ENCODE results near the gene PAN3. TPM values are rescaled to one million over a fixed set of nuclear protein-coding genes. Genes with fewer than 3 reads are reported as not detected.

PAN3 gene
- total and polyA plus RNA-seq, 2 experiments from 2014 or later: 27.4 to 58.2 TPM

- peaks cover 22% of the 10 kb centered on the region for H3K36me3 ChIP-seq (ENCODE audit: insufficient read depth)
- TF ChIP-seq EZH2phosphoT487 (IDR thresholded peaks at IDR 0.05; ENCODE audit: unreplicated experiment): no peak
- DNase-seq (ENCODE audit: low spot score) (no peak), ATAC-seq (no peak)
- H3K79me2 ChIP-seq (replicated peaks; ENCODE audit: insufficient read depth): no peaks in the 10 kb centered on the region
- no peaks in the 10 kb centered on the region for H3K27me3 Mint-ChIP-seq (ENCODE audit: insufficient read depth, low read depth, poor library complexity)
- no peaks in the 10 kb centered on the region for H3K9me3 Mint-ChIP-seq
- no peaks in the 10 kb centered on the region for H3K27me3 ChIP-seq (ENCODE audit: insufficient read depth)
- no peaks in the 10 kb centered on the region for H3K4me1 ChIP-seq (ENCODE audit: insufficient read depth)
- no peak overlapping the region for H3K4me3 Mint-ChIP-seq
- no peaks in the 10 kb centered on the region for H4K20me1 ChIP-seq (replicated peaks; ENCODE audit: insufficient read depth)
- H3K4me3 ChIP-seq: no peak overlapping the region
- no peaks in the 10 kb centered on the region for H3F3A ChIP-seq (replicated peaks; ENCODE audit: low read depth)
- H3K9me2 ChIP-seq (ENCODE audit: insufficient read depth): no peaks in the 10 kb centered on the region
- H3K27ac Mint-ChIP-seq: no peak overlapping the region
- H3K36me3 Mint-ChIP-seq (ENCODE audit: low read depth): peaks cover 29% of the 10 kb centered on the region
- H2AFZ ChIP-seq: no peak overlapping the region
- no peak overlapping the region for H3K4me2 ChIP-seq
- no peak overlapping the region for H3K27ac ChIP-seq (ENCODE audit: low read depth)
- H3K4me1 Mint-ChIP-seq: no peaks in the 10 kb centered on the region; the same call in 2 of the 3 replicates
Observed at GRCh38 chr13:28336193-28336657, 197.9 kb downstream of the PAN3 start.

GRCh38 chr13:28337166-28338005, 199.0 kb downstream of the PAN3 start:
- H3K4me3 Mint-ChIP-seq: no peak overlapping the region
- peaks cover 22% of the 10 kb centered on the region; the same call in 1 of the 2 replicates for H3K36me3 ChIP-seq (ENCODE audit: insufficient read depth)
- no peak overlapping the region for H3K4me2 ChIP-seq
- no peaks in the 10 kb centered on the region for H3K4me1 ChIP-seq (ENCODE audit: insufficient read depth)
- no peaks in the 10 kb centered on the region; the same call in 2 of the 3 replicates for H3K4me1 Mint-ChIP-seq
- no peak overlapping the region for H3K27ac ChIP-seq (ENCODE audit: low read depth)
- no peaks in the 10 kb centered on the region for H4K20me1 ChIP-seq (replicated peaks; ENCODE audit: insufficient read depth)
- no peak for ATAC-seq
- no peak for TF ChIP-seq ZNF462 (CRISPR knock-in tag; IDR thresholded peaks at IDR 0.05)
- TF ChIP-seq ZNF114 (CRISPR knock-in tag; IDR thresholded peaks at IDR 0.05): no peak
- no peak for TF ChIP-seq ETS1 (IDR thresholded peaks at IDR 0.05)
- TF ChIP-seq JUNB (IDR thresholded peaks at IDR 0.05; ENCODE audit: unreplicated experiment): no peak
- no peak for TF ChIP-seq EZH2phosphoT487 (IDR thresholded peaks at IDR 0.05; ENCODE audit: unreplicated experiment)
- no peak for TF ChIP-seq NANOG (IDR thresholded peaks at IDR 0.05; ENCODE audit: borderline replicate concordance)
- no peak for TF ChIP-seq ZNF331 (CRISPR knock-in tag; IDR thresholded peaks at IDR 0.05; ENCODE audit: low read depth)
- TF ChIP-seq POLR2AphosphoS5 (IDR thresholded peaks at IDR 0.05; ENCODE audit: low read depth): no peak
- TF ChIP-seq STAT1 (IDR thresholded peaks at IDR 0.05; ENCODE audit: unreplicated experiment): no peak
- no peak overlapping the region for H2AFZ ChIP-seq
- H3K36me3 Mint-ChIP-seq (ENCODE audit: low read depth): peaks cover 26% of the 10 kb centered on the region
- no peaks in the 10 kb centered on the region for H3K27me3 ChIP-seq (ENCODE audit: insufficient read depth)
- no peak for DNase-seq (ENCODE audit: low spot score)
- H3K27me3 Mint-ChIP-seq (ENCODE audit: insufficient read depth, low read depth, poor library complexity): no peaks in the 10 kb centered on the region
- no peaks in the 10 kb centered on the region for H3F3A ChIP-seq (replicated peaks; ENCODE audit: low read depth)
- no peaks in the 10 kb centered on the region for H3K9me3 Mint-ChIP-seq
- no peak overlapping the region for H3K4me3 ChIP-seq
- H3K79me2 ChIP-seq (replicated peaks; ENCODE audit: insufficient read depth): no peaks in the 10 kb centered on the region
- no peaks in the 10 kb centered on the region for H3K9me2 ChIP-seq (ENCODE audit: insufficient read depth)
- H3K27ac Mint-ChIP-seq: 0 out of 2 replicates have a peak overlapping the region, but pooled peaks have one; percentile 26

Data from GM23338 (cell line).